ENCODE results near the gene CLPTM1L.
"Not testable (repeated sequence)": the region's sequence is repeated elsewhere in the genome, so short reads cannot be mapped to it uniquely, and the experiment has no call there.

The CLPTM1L gene

DNA sequence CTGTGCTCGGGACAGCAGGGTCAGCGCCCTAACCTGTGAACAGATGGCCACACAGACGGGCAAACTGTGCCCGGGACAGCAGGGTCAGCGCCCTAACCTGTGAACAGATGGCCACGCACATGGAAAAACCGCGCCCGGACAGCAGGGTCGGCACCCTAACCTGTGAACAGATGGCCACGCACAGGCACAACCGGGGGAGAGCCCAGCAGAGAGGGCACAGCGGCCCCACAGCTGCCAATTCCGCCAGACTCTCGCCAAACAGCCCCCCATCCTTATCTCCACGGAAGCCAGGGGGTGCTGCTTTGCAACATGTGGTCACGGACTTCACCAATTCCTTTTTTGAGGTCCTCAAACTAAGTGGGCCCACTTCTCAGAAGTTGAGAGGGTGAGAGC, 5.1 kb downstream of the CLPTM1L start:
- DNase-seq (ENCODE audit: low read depth): not testable (repeated sequence)

DNA sequence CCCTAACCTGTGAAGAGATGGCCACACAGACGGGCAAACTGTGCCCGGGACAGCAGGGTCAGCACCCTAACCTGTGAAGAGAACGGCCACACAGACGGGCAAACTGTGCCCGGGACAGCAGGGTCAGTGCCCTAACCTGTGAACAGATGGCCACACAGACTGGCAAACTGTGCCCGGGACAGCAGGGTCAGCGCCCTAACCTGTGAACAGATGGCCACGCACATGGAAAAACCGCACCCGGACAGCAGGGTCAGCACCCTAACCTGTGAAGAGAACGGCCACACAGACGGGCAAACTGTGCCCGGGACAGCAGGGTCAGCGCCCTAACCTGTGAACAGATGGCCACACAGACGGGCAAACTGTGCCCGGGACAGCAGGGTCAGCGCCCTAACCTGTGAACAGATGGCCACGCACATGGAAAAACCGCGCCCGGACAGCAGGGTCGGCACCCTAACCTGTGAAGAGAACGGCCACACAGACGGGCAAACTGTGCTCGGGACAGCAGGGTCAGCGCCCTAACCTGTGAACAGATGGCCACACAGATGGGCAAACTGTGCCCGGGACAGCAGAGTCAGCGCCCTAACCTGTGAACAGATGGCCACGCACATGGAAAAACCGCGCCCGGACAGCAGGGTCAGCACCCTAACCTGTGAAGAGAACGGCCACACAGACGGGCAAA, 5.6 kb downstream of the CLPTM1L start:
- DNase-seq (ENCODE audit: low read depth): not testable (repeated sequence)

DNA sequence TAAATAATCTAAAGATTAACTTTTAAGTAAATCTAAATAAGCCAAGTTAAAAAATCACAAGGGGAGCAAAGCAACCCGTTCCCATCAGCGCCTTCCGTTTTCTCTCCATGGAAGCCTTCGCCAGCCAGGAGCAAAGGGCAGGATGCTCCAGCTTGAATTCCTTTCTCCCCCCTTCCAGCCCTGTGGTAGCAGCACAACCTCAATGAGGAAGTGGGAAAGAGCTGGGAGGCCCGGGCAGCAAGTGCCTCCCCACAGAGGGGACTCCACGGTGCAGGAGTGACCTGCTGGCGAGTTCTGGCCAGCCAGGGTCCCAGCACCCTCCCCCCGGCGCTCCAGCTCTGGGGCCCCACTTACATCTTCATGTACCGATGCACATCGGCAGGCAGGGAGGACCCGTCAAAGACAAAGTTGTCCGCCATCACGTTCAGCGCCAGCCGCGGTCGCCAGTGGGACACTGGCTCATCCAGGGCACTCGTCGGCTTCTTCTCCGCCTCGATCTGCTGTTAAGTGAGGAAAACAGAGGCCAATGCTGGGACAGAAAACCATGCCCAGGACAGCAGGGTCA, 6.3 kb downstream of the CLPTM1L start:
- no peak for DNase-seq (ENCODE audit: low read depth)

DNA sequence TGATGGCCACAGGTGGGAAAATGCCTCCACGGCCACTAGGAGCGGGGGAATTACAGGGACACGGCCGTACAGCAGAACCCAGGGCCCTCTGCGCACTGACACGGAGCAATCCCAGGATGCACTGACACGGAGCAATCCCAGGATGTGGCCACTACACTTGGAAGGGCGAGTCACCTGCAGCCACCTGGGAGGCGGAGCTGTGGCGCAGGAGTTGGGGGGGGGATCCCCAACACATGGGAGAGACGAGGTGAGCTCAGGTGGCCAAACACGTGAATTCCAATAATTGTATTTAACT, 6.8 kb downstream of the CLPTM1L start:
- DNase-seq (ENCODE audit: low read depth): no peak

DNA sequence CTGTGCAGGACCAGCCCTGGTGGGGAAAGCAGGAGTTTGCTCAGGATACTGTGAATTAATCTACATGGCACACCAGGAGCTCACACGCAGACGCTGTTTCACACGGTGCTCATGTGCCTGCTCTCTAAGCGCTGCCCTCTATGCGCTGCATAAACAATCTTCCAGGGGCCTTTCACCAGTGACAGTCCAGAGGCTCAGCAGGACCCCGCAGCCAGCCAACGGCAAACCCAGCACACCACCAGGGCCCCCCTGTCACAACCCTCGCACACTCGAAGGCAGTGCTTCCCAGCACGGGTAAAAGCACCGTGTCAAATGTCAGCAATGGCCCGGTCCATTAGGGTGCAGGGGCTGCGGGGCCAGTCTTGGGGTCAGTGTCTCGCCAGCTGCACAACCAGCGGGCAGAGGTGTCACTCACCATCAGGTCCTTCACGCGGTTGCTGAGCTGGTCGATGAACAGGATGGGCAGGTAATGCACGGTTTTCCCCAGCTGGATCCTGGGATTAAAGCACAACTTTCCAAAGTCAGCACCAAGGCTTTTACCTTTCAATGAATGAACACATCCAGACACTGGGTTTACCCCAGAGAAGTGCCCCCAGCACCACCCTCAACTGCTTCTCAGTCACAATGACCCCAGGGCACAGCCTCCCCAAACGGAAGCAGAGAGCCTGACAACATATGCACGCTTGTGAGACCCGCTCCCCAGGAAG, 7.3 kb downstream of the CLPTM1L start:
- DNase-seq (ENCODE audit: low read depth): no peak

DNA sequence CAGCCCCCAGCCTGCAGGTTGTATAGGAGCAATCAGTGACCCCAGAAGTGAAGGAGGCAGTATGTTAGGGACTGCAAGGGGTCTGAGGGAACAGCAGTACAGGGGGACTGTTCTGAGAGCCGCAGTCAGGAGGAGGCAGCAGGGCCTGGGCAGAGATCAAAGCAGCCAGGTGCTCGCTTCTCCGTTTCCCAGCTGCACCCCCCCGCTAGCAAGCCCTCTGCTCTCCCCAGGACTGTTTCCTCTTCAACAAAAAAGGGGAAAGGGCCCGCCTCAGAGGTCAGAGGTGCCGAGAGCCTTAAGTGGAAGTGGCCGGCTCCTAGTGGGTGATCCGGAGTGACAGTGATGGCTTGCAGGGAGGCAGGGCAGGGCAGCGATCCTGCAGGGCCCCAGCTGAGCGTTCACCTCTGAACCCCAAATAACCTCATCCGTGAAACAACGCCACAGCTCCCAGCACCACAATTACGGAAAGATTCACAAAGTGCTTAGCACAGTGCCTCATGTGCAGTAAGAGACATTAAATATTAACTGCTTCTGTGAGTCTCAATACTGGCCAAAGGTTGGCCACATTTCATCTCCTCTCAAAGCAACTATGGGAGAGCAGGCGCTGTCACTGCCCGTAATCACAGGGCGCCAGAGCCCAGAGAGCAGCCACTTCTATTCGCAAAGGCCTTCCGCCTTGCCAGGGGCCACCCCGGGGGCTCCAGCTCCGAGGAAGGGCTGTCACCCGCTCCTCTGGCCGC, 8.0 kb downstream of the CLPTM1L start:
- no peak for DNase-seq (ENCODE audit: low read depth)

DNA sequence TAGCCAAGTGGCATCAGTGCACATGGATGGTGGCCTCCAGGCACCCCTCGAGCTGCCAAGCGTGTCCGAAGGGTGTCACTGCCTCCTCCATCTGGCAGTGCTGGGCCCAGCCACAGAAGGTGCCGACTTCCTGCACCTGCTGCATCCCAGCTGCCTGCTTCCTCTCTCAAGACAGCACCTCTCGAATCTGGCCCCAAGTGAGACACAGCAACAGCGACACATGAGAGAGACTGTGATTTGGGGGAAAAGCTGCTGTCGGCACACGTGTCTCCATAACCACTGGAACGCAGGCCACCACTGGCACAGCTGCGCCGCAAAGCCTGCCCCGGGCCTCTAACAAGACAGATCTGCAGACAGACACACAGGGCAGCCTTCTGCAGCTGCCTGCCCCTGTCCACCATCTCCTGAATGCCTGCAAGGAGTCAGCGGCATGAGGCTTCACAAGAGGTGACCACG, 8.8 kb downstream of the CLPTM1L start:
- no peak for DNase-seq (ENCODE audit: low read depth)

DNA sequence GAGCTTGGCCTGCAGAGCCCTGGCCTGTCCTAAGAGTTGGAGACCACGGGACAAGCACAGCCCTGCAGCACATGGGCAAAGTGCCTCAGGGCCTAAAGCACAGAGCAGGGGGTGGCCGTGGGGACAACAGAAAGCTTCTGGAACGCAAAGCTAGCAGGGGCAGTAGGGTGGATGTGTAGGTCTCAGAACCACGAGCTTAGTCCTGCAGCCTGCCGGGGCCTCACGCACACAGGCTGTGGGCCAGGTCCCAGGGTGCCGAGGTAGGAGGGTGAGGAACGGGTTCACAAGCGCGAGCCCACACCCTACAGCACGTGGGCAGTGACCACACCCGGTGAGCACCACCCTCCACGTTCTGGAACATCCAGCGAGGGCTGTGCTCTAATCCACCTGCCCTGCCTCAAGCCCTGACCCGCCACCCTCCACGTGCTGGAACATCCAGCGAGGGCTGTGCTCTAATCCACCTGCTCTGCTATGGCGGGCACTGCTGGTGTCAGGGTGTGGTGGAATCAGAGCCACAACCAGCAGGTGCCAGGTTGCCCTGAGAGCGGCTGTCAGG, 9.3 kb downstream of the CLPTM1L start:
- no peak for DNase-seq (ENCODE audit: low read depth)

DNA sequence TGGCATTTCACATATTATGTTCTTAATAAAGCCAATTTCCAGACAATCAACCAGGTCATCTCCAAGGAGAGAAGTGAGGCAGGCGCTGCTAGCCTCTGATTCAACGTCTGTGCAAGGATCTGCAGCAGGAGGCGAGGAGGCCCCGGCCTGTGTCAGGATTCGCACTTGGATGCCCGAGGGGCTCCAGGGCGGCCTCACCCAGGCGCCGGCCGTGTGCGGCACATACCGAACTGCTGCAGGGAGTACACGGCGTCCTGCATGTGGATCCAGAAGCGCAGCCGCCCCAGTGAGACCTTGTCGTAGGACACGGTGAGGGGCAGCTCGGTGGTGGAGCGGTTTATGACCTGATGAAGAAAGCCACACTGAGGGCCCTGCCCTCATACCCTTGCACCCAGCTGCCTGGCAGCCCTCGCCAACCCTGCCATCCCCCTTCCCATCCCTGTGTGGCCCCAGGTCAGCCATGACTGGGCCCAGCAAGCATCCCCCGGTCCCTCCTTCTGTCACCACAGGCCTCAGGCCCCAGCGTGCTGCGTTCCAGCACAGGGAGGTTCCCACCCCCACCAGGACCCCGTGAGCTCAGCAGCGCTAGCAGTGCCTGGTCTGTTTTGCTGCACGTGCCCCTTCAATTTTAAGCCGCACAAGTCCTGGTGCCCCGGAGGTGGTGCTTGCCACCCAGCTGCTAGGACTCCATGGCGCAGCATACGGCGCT, 9.9 kb downstream of the CLPTM1L start:
- DNase-seq (ENCODE audit: low read depth): no peak

DNA sequence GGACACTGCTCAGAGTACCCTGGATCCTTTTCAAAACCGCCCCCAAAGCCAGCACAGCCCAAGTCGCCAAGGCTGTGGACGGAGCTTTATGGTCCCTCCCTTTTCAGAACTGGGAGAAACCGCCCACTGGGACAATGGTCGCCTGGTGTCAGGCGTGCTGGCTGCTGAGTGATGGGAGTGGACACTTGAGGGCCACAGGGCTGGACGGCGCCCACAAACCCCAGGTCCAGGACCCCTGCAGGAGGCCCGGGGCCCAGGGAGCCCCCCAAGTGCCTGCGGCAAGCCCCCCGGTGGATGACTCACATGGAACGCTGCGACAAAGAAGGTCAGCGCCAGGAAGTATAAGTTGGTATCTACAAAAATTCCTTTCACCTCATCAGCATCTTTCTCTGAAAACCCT, 10.9 kb downstream of the CLPTM1L start:
- DNase-seq (ENCODE audit: low read depth): no peak

DNA sequence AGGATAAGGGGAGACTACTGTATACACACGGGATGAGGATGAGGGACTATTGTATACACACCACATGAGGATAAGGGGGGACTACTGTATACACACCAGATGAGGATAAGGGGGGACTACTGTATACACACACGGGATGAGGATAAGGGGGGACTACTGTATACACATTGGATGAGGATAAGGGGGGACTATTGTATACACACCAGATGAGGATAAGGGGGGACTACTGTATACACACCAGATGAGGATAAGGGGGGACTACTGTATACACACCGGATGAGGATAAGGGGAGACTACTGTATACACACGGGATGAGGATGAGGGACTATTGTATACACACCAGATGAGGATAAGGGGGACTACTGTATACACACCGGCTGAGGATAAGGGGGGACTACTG, 11.6 kb downstream of the CLPTM1L start:
- DNase-seq (ENCODE audit: low read depth): not testable (repeated sequence)

DNA sequence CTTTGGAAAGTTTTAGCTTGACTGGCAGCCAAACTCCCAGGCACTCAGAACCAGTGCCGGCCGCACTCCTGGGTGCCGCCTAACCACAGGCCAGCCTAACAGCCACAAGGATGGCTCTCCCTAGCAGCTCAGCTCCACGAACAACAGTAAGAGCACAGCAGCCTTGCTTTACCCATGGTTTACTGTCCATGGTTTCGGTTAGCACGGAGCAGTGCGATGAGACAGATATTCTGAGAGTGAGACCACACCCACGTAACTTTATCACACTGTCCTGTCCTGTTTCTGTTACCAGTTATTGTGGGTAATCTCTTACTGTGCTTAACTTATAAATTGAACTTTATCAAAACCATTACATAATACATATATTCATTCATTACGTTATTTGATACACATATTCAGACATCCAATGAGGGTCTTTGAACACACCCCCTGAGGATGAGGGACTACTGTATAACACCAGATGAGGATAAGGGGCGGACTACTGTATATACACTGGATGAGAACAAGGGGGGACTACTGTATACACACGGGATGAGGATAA, 12.4 kb downstream of the CLPTM1L start:
- no peak for DNase-seq (ENCODE audit: low read depth)

DNA sequence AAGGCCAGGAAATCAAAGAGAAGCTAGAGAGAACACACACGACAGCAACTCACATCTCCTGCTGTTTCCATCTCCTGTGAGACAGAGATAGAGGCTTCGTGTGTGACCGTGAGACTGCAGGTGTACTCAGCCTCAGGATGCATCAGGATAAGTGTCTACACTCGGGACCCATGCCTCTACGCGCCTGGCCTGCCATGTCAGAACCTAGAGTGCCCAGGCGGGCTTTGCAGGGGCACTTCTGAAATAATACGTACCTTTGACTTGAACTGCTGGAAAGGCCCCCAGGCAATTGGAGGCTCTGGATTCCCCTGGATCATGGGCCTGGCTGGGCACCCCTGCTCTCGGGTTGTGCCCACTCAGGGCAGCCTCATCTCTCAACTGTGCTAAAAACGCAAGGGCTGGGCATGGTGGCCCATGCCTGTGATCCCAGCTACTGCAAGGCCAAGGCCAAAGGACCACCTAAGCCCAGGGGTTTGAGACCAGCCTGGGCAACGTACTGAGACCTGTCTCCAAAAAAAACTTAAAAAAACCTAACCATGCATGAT, 13.0 kb downstream of the CLPTM1L start:
- DNase-seq (ENCODE audit: low read depth): no peak

DNA sequence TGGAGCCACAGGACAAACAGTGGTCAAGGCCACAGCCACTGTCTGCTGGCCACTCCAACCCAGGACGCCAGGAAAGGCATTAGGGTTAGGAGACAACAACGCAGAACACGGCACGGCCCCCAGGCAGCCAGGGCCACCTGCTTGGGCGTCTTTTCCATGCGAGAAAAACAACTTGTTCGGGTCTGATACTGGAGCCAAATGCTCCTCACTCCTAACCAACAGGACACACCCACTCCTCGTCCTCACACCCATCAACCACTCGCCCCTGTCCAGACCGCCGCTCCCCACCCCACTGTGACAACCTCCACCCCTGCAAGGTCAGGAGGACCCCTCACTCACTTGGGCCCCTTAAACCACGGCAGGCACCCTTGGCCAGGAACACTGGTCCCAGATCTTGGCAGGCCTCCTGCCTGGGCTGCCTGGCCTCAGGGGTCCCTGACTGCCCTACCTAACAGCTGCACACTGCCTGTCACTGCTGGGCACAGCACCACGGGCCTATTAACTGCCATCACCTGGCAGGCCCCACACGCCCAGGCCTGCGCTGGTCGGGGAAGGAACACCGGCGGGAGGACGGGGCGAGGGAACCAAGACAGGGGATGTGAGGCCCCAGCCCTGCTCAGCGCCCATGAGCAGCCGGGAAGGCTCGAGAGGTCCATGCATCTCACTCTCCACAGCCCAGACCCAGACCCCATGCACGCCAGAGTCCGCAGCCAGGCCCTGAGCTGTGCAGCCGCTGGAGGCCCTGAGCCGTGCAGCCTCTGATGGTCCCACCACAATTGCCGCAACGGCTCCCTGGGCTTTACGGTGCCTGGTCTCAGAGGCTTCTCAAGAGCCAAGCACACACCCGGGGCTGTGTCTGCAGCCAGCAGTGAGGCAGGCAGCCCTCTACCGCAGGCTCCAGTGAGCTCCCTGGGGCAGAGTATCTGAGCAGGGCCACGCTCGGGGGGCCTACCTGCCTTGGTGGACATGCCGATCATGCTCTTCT, 13.8 kb downstream of the CLPTM1L start:
- DNase-seq (ENCODE audit: low read depth): no peak

DNA sequence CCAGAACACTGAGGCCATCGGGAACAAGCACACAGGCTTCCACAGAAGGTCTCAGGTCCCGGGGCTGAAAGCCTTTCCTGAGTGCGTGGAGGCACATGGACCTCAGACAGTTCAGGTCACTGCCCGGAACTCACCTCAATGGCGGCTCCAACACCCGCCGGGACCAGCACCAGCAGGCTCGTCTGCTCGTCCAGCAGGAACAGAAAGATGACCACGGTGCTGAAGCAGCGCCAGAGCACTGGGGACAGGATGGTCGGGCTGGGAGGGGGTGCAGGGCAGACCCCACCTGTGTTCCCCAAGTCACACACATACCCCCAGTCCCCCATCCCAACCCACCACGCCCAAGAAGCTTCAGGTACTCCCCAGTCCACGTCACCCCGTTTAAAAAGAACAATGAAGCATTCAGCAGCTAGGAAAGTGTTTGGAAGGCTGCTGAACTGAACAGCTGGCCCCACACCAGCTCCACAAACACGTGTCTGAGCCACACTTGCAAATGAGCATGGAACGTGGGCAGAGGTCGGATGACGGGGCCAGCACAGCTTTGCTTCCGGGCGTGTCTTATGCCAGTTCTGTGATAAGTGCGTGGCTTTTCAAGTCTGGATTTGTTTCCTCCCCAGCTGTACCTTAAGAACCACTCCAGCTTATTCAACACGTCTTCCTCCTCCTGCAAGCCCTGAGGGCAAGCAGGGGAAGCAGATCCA, 14.6 kb downstream of the CLPTM1L start:
- DNase-seq (ENCODE audit: low read depth): no peak

DNA sequence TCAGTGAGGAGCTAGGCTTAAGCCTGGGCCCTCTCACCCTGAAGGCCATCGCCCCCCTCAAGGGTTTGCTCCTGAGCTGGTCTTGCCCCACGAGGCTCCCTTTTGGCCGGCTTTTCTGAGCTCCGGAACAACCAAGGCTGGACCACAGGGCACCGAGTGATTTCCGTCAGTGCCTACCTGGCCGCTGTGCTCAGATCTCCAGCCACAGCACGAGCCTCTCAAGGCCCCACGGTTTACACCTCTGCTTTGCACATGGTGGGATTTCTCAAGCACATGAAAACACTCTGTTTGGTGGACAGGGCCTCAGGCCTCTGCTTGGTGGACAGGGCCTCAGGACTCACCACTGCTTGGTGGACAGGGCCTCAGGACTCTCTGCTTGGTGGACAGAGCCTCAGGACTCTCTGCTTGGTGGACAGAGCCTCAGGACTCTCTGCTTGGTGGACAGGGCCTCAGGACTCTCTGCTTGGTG, 15.8 kb downstream of the CLPTM1L start:
- no peak for DNase-seq (ENCODE audit: low read depth)

DNA sequence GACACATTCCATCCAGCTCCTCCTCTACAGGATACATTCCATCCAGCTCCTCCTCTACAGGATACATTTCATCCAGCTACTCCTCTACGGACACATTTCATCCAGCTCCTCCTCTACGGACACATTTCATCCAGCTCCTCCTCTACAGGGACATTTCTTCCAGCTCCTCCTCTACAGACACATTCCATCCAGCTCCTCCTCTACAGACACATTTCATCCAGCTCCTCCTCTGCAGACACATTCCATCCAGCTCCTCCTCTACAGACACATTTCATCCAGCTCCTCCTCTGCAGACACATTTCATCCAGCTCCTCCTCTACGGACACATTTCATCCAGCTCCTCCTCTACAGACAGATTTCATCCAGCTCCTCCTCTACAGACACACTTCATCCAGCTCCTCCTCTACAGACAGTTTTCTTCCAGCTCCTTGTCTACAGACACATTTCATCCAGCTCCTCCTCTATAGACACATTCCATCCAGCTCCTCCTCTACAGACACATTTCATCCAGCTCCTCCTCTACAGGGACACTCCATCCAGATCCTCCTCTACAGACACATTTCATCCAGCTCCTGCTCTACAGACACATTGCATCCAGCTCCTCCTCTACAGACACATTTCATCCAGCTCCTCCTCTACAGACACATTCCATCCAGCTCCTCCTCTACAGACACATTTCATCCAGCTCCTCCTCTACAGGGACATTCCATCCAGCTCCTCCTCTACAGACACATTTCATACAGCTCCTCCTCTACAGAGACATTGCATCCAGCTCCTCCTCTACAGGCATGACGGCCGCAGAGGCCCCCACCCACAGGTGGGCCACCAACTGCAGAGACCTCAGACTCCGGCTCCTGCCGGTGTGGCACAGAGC, 16.4 kb downstream of the CLPTM1L start:
- DNase-seq (ENCODE audit: low read depth): not testable (repeated sequence)
